ENCODE data around the gene CSTB. TPM values are rescaled to one million over a fixed set of nuclear protein-coding genes. Genes with fewer than 3 reads are reported as not detected.

Gene CSTB
- polyA plus RNA-seq, 3 donors, result 45.4 to 49.4 (median 47.3) TPM

DNA sequence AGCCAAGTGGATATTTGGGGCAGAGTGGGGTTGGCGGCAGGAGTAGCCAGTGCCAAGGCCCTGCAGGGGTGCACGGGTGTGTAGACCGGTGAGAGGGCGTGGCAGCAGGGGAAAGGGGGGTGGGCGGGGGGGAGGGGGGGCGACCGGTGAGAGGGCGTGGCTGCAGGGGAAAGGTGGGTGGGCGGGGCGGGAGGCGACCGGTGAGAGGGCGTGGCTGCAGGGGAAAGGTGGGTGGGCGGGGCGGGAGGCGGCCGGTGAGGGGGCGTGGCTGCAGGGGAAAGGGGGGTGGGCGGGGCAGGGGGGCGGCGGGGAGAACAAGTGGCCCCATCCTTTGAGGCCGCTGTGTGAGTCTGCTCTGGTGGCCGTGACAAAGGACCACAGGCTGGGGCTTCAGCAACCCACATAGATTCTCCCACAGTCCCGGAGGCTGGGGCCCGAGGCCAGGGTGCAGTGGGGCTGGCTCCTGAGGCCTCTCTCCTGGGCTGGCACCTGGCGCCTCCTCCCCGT, 39.1 kb upstream of the CSTB start:
- DNase-seq (ENCODE audit: extremely low read depth in 1 of 11, low read depth in 9 of 11, low spot score in 4 of 11), result no peak

DNA sequence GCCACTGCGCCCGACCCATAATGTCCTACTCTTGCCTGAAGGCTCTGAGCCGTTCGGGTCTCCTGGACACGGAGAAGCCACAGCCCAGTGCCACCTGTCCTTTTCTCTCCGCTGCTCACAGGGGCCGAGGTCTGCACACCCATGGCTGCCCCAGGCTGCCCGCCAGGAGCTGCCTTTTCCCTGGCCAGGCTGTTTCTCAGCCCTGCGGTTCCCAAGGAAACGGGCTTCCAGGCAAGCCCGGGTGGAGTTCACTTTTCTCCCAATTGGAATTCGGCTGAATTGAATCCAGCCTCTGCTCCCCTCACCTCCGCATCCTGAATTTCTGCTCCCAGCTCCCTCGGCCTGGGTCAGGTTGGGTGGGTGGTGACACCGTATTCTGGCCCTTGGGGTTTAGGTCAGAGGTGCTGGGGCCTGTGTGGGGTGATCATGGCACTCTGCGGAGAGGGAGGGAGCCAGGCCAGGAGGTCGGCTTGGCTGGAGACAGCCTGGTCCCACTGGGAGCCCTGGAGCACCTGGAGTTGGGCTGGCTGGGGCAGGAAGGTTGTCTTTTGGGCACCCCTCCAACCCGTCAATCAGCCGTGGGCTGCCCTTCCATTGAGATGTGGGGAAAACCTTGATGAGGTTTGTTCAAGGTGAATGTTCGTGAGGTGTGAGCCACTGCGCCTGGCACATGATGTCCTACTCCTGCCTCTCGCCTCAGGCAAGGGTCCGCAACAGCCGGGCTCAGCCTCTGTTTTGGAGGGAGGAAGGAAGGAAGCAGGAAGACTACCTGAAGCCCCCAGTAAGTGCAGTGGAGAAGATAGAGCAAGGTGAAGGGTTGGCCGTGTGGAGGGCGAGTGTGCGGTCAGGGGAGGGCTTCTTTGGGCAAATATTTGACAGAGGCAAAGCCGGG, 38.4 kb upstream of the CSTB start:
- DNase-seq (ENCODE audit: extremely low read depth in 1 of 11, low read depth in 9 of 11, low spot score in 4 of 11), result peak in 2 of 11 donors; percentile 33 to 34

DNA sequence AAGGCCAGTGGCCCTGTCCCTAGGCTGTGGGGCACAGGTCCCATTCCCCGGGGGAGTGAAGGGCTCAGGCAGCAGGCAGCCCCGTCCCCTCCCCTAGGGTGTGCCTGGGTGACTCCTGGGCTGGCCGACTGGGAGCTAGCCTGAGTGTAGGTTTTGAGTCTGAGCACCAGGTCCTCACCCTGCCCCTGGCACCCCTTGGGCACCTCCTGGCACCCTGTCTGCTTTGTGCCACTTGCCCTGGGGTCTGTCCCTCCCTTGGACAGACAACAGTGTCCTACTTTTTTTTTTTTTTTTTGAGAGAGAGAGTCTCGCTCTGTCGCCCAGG, 37.5 kb upstream of the CSTB start:
- no peak for DNase-seq (ENCODE audit: extremely low read depth in 1 of 11, low read depth in 9 of 11, low spot score in 4 of 11)

DNA sequence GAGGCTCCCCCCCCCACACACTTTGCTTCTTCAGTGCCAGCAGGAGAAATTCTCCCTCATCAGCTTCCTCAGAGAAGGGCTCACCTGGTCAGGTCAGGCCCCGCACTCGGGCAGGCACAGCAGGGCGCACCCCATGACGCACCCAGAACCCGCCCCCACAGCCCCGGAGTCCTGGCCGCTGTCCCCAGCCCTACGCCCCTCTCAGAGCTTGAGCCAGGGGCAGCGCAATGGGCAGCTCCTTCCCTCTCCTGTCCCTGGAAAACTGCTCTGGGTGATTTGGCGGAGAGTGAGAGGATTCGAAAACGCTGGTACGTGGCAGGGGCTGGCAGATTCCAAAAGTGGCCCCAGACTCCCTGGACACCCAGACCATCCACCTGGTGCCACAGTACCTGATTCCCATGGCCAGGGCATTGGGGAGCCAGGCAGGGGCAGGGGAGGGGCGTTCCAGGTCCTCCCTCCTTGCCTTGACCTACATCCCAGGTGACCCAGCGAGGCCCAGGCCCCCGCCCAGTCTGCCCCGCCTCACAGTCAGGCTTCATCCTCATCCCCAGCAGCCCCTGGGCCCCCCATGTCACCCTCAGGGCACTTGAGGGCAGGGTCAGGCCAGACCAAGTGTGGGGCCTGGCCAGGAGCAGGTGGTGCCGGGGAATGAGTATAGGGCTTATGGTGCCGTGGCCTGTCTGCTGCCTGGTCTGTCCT, 37.0 kb upstream of the CSTB start:
- DNase-seq (ENCODE audit: extremely low read depth in 1 of 11, low read depth in 9 of 11, low spot score in 4 of 11), result no peak

DNA sequence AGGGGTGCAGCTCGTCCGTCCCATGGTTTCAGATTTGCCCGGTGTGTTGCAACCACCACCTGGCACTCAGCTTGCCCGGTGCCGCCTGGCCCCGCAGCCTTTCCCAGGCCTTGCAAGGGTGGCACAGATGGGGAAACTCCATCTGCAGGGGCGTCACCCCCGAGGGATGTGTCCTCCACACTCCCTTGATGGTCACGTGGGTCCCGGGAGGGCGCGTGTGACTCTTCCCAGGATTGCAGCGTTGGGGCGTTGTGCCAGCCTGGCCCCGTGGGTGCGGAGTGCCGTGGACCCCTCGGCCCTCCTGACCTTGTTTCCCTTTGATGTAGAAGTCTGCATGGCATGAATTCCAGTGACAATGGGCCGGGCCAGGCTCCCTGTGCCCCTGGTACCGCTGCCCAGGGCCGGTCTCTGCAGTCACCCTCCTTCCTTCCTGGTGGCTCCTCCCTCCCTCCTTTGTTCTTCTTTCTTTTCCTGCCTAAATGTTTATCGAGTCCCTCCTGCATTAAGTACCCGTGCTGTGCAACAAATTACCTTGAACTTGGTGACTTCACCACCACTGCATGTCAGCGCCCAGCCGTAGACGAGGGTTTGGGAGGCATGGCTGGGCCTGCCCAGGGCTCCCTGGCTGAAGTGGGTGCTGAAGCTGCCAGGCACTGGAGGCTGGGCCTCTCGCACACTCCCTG, 36.2 kb upstream of the CSTB start:
- DNase-seq (ENCODE audit: extremely low read depth in 1 of 11, low read depth in 9 of 11, low spot score in 4 of 11), result no peak

DNA sequence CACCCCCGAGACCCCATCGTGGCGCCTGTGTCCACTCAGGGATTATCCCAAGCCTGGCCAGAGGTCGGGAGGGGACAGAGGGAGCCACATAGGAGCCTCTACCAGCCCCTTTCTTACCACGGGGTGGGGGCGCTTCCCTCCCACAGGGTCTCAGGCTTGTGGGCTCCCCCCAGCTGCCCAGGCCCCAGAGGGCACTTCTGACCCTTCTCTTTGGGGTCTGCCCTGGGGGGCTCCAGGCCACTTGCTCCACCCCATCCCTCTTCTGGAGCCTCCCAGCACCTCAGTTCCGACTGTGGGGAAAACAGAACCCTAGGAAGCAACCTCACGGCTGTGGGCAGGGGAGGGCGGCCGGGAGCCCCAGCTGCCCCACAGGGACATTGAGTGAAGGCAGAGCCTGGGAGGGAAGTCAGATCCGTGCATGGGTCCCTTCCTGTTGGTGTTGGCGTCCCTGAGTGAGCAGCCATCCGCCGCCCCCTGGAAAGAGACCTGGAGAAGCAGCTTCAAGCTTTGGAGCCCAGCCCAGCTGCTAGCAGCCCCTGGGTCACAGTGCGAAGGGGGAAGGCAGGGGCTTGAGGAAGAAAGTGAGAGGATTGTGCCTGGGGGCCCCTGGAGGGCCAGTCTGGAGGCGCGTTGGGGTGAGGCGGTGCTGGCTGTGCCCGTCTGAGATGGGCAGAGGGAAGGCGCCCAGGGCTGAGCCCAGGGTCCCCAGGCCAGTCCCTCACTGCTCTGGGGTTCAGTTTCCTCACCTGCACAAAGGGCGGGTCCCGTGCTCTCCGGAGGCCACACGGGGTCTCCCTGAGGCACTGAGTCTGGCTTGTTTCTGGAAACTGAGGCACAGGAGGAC, 35.4 kb upstream of the CSTB start:
- no peak for DNase-seq (ENCODE audit: extremely low read depth in 1 of 11, low read depth in 9 of 11, low spot score in 4 of 11)

DNA sequence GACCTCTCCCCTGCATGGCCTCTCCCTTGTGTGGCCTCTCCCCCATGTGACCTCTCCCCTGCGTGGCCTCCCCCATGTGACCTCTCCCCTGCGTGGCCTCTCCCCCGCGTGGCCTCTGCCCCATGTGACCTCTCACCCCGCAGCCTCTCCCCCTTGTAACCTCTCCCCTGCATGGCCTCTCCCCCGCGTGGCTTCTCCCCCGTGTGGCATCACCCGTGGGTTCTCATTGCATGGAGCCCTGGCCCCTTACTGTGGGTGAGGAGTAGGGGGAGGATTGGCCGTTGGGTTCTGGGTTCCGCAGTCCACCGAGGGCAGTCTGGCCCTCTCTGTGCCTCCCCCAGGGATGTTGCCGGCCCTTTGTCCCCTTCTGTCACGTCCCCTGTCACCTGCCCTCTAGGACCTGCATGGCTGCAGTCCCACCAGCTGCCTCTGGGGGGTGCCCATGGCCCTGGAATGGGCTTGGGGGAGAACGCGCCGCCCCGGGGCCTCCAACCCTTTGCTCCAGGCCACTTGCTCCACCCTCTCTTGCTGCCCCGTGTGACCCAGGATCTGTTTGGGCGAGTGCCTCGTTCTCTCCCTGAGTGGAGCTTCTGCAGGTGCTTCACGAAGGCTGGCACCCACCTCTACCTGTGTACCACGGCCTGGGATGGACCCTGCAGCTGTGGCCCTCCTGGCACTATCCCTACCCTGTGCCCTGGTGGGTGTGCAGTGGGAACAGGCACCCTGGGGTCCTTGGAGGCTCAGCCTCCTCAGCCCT, 34.6 kb upstream of the CSTB start:
- peak in 4 of 11 donors; percentile 37 to 62 (median 58) for DNase-seq (ENCODE audit: extremely low read depth in 1 of 11, low read depth in 9 of 11, low spot score in 4 of 11)

DNA sequence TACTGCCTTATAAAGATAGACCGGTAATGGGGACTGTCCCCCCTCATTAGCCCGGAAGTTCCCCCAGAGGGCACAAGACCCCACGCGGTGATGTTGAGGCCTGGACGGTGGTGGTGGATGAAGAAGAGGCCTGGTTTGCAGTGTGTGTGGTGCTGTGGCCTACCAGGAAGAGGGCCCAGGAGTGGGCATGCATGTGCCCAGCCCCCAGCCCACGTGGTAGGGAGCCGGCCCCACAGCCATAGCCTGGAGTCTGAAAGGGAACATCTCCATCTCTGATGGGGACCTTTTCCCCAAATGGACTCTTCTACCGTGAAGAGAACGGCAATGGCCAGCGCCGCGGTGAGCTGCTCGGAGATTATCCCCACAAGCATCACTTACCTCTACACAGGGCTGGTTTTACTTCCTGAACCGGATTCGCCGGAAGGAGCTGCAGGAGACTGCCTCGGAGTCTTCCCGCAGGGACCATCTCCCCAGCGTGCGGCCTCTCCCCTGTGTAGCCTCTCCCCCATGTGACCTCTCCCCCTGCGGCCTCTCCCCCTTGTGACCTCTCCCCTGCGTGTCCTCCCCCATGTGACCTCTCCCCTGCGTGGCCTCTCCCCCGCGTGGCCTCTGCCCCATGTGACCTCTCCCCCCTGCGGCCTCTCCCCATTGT, 33.9 kb upstream of the CSTB start:
- no peak for DNase-seq (ENCODE audit: extremely low read depth in 1 of 11, low read depth in 9 of 11, low spot score in 4 of 11)

DNA sequence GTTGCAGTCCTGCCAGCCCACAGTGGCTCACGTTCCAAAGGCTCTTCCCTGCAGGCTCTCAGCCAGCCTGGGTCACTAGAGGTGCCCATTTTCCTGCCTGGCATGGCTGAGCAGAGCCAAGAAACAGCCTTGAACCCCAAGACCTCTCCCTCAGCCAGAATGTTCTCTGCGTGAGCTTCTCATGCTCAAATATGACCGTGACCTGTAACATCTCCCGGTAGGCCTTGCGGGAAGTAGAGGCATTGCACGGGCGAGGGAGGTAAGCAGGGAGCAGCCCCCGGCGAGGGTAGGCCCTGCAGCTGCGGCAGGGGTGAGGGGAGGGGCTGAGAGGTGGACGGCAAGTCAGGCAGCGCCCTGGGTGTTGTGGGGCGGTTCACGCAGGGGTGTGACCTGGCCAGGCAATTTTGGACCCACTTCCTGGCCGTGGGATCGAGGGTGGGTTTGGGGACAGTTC, 33.3 kb upstream of the CSTB start:
- DNase-seq (ENCODE audit: extremely low read depth in 1 of 11, low read depth in 9 of 11, low spot score in 4 of 11), result no peak

DNA sequence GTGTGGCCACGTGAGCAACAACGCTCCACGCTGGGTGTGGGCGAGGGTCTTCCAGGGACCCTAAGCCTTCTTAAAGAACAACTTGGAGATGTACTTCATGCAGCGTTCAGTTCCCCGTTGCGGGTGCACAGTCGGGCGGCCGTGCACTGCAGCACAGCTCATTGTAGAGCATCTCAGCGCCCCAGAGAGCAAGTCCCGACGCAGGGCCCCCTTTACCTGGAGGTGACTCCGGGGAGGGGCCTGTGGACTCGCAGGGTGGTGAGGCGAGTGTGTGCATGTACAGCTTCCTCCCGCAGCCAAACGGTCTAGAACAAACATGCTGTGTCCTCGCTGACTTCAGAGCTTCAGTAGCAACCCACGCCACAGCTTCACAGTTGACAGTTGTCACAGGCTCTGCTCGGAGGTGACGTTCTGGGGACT, 32.7 kb upstream of the CSTB start:
- no peak for DNase-seq (ENCODE audit: extremely low read depth in 1 of 11, low read depth in 9 of 11, low spot score in 4 of 11)

DNA sequence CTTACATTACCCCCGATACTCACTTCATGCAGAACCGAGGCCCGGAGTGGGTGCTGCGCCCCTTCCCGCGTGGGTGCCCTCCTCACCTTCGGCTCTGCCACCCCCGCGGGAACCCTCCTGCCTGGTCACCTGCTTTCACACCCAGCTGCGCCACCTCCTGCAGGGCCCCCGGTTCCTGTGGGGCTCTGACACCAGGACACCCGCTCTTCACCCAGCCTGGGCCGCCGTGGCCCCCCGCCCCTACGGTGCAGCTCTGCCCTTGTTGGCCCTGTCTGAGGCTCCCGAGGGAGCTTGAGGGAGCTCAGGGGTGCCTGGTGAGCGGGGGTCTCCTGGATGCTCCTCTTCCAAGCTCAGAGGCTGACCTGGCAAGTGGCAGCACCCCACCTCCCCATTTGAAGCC, 32.3 kb upstream of the CSTB start:
- DNase-seq (ENCODE audit: extremely low read depth in 1 of 11, low read depth in 9 of 11, low spot score in 4 of 11), result no peak

DNA sequence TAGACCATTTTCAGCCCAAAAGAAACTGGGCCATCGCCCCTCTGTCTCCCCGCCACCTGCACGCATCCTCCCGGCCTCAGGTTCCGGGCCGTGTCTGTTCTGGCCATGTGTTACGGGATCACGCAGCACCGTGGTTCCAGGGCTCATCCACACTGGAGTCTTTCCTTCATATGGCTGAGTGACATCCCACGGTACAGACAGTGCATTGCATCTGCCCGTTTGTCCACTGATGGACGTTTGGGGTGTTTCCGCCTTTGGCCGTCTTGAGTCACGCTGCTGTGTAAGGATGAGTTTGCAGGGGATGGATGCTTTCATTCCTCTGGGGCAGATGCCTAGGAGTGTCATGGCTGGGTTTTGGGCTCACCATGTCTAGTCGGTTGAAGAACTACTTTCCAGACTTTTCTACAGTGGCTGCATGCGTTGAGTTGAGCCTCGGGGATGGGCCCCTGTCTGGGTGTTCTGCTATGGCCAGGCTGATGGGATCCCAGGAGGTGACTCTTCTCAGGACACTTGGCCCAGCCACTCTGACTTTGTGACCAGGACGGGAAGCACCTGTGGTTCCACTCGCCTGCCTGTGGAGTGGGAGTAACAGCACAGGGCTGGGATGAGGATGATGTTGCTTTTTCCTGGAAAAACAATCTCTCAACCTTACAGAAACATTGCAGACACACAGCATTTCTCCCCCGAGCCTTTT, 30.1 kb upstream of the CSTB start:
- no peak for DNase-seq (ENCODE audit: extremely low read depth in 1 of 11, low read depth in 9 of 11, low spot score in 4 of 11)

DNA sequence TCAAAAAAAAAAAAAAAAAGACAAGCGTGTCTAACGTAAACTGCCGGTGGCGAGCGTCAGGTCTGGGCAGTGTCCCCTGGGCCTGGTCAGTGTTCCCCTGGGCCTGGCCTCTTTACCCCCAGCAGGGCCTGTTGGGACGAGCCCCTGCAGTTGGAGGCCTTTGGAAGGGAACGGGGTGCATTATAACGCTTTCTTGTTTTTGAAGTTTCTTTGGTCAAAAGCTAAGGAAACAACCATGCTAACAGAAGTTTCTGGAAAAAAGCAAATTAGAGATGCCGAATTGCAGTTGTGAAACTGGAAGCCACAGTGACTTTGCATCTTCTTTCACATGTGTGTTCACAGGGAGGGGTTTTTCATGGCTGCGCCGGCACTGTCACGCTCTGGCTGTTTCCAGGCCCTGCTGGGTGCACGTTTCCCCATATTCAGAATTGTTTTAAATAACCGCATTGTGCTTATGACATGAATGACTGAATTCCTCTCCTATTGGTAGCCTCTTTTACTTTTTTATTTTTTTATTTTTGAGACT, 29.2 kb upstream of the CSTB start:
- no peak for DNase-seq (ENCODE audit: extremely low read depth in 1 of 11, low read depth in 9 of 11, low spot score in 4 of 11)

DNA sequence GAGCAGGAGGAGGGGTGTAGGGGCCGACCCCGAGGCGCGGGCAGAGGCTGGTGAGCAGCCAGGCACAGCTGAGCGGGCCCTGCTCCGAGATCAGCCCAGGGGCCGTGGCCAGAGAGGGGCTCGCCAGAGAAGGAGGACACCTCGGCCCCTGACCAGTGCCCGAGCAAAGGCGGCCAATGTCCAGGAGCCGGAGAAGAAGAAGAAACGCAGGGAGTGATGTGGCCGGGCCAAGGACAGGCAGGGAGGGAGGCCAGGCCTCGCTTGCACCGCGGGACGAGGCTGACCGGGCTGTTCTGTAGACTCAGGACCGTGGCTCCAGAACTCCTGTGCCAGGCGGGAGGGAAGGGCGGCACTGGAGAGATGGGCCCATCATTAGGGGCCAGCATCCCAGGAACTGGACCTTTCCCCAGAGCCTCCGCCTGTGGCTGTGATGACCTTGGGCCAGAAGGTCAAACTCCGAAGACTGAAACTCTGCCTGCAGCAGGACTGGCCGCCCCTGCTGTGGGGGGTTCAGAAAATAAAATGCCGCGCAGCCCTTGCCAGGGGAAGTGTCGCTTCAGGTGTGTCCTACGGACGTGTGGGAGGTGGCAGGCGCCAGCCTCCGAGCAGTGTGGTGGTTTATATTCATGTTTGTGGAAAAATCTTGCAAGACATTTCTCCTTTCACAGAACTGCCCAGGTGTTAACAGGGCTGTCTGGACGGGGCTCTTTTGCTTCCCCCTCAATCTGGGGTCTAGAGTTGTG, 27.6 kb upstream of the CSTB start:
- DNase-seq (ENCODE audit: extremely low read depth in 1 of 11, low read depth in 9 of 11, low spot score in 4 of 11), result no peak

DNA sequence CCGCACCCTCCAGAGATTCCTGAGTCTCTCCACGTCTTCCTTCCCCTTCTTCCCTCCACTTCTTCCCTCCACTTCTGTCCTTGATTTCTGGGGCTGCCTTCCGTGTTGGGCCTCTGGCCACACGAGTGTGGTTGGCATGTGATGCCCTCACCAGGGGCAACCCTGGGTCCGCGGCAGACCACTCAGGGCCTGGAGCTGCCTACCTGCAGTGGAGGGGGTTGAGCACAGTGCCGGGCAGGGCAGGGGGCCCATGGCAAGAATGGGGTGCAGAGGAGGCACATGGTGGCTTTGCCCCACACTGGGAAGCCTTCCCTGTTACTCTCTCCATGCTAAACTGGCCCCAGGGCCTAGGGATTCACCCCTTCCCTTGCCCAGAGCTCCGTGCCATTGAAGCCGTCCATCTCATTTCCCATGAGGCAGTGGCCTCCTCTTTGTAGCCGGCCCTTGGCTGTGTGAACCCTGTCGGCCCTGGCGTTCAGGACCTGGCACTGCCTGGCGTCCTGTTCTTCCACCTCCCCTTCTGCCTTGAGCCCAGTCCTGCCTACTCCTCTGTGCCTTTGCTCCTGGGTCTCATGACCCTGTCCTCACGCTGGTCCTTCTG, 26.7 kb upstream of the CSTB start:
- DNase-seq (ENCODE audit: extremely low read depth in 1 of 11, low read depth in 9 of 11, low spot score in 4 of 11), result no peak
